Measurements from ENCODE around the gene ARFGAP1.

The ARFGAP1 gene

DNA sequence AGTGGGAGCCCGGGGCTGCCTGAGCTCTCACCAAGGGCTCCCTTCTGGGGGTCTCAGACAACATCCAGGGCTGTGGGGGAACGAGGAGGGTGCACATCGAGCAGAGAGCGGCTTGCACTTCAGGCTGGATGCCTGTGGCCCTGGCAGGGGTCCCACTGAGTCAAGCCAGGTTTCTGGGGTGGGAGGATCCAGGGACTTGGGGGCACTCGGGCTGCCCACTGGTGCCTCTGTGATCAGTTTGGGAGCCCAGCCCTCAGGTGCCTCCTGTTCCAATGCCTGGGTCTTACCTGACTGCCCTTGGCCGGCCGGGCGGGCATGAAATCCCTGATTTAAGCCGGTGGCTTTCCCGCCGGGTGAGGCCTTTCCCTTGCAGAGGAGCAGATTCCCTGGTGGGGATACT lies 20.8 kb downstream of the ARFGAP1 start:
- TF ChIP-seq, protein P1, sequence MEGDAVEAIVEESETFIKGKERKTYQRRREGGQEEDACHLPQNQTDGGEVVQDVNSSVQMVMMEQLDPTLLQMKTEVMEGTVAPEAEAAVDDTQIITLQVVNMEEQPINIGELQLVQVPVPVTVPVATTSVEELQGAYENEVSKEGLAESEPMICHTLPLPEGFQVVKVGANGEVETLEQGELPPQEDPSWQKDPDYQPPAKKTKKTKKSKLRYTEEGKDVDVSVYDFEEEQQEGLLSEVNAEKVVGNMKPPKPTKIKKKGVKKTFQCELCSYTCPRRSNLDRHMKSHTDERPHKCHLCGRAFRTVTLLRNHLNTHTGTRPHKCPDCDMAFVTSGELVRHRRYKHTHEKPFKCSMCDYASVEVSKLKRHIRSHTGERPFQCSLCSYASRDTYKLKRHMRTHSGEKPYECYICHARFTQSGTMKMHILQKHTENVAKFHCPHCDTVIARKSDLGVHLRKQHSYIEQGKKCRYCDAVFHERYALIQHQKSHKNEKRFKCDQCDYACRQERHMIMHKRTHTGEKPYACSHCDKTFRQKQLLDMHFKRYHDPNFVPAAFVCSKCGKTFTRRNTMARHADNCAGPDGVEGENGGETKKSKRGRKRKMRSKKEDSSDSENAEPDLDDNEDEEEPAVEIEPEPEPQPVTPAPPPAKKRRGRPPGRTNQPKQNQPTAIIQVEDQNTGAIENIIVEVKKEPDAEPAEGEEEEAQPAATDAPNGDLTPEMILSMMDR (IDR thresholded peaks at IDR 0.05; ENCODE audit: insufficient read depth, low read length, poor library complexity, severe bottlenecking): no peak
- DNase-seq (ENCODE audit: extremely low read depth, insufficient read length): no peak
- H3K36me3 ChIP-seq (ENCODE audit: control insufficient read depth, insufficient read depth, low read length): peaks cover 5% of the 10 kb centered on the region
- no peaks in the 10 kb centered on the region for H3K27me3 ChIP-seq (replicated peaks; ENCODE audit: control insufficient read depth, insufficient read depth, low read length)
- no peak overlapping the region for H3K4me3 ChIP-seq (replicated peaks; ENCODE audit: low read depth, low read length)

DNA sequence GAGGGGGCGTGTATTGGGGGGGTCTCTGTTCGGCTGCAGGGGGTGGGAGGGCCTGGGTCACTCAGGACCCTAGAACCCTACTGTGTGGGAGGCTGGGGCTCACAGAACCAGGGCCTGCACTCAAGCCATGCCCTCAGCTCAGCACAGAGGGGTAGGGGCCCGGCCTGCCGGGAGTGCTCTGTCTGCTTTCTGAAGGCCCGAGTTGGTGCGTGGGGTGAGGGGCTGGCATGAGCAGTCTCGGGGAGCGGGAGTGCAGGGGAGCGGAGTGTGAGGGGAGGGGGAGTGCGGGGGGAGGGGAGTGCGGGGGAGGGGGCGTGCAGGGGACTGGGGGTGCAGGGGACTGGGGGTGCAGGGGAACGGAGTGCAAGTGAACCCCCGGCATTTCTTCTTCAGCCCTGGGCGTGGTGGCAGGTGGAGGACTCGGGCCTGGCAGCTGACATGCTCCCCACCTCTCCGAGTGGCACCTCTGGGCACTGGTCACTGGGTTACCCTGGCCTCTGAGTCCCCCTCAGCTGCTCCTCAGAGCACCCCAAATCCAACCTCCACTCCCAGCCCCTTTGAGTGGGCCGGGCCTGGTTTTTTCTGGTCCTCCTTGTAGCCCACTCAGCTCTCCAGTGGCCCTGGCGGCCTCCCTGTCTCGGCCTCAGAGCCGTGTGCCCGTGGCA lies 21.4 kb downstream of the ARFGAP1 start:
- DNase-seq (ENCODE audit: extremely low read depth, insufficient read length): no peak
- Histone ChIP-seq H3K36me3 (ENCODE audit: control insufficient read depth, insufficient read depth, low read length) (peaks cover 1% of the 10 kb centered on the region), H3K4me3 (replicated peaks; ENCODE audit: low read depth, low read length) (no peak overlapping the region), H3K27me3 (replicated peaks; ENCODE audit: control insufficient read depth, insufficient read depth, low read length) (no peaks in the 10 kb centered on the region)
- TF ChIP-seq, protein P1 (IDR thresholded peaks at IDR 0.05; ENCODE audit: insufficient read depth, low read length, poor library complexity, severe bottlenecking): no peak

DNA sequence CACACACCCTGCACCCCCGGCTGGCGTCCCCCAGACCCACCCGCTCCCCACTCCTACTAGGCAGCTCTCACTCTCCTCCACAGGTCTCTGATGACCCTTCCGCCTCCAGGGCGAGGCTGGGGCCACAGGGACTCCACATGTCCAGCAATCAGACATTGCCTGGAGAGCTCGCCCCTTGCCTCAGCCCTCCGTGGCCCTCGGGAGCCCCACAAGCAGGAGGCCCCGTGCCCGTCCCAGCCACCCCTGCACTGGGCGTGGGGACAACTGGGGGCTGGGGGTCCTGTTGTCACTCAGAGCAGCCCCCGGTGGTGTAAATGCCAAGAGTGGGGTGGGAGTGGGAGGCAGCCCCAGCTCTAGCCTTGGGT lies 21.9 kb downstream of the ARFGAP1 start:
- no peak for DNase-seq (ENCODE audit: extremely low read depth, insufficient read length)
- Histone ChIP-seq H3K36me3 (ENCODE audit: control insufficient read depth, insufficient read depth, low read length) (no peaks in the 10 kb centered on the region; the same call in 1 of the 2 replicates), H3K4me3 (replicated peaks; ENCODE audit: low read depth, low read length) (no peak overlapping the region), H3K27me3 (replicated peaks; ENCODE audit: control insufficient read depth, insufficient read depth, low read length) (no peaks in the 10 kb centered on the region)
- TF ChIP-seq, protein P1 (IDR thresholded peaks at IDR 0.05; ENCODE audit: insufficient read depth, low read length, poor library complexity, severe bottlenecking): no peak

DNA sequence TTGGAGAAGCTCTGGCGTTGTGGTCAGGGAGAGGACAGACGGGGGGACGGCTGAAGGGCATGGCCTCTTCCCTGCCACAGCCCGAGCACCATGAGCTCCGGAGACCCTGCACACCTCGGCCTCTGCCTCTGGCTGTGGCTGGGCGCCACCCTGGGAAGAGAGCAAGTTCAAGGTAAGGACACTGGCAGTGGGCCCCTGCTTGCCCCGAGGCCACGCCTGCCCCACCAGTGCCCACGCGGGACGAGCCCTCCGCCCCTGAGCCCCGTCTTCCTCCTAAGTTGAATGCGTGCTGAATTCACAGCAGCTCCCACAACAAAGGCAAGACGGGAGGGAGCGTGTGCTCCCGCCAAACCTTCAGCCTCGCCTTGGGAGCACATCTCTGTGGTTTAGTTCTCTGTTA lies 22.4 kb downstream of the ARFGAP1 start:
- Histone ChIP-seq H3K27me3 (replicated peaks; ENCODE audit: control insufficient read depth, insufficient read depth, low read length) (no peaks in the 10 kb centered on the region), H3K4me3 (replicated peaks; ENCODE audit: low read depth, low read length) (no peak overlapping the region), H3K36me3 (ENCODE audit: control insufficient read depth, insufficient read depth, low read length) (no peaks in the 10 kb centered on the region; the same call in 1 of the 2 replicates)
- no peak for DNase-seq (ENCODE audit: extremely low read depth, insufficient read length)
- TF ChIP-seq, protein P1 (IDR thresholded peaks at IDR 0.05; ENCODE audit: insufficient read depth, low read length, poor library complexity, severe bottlenecking): no peak

DNA sequence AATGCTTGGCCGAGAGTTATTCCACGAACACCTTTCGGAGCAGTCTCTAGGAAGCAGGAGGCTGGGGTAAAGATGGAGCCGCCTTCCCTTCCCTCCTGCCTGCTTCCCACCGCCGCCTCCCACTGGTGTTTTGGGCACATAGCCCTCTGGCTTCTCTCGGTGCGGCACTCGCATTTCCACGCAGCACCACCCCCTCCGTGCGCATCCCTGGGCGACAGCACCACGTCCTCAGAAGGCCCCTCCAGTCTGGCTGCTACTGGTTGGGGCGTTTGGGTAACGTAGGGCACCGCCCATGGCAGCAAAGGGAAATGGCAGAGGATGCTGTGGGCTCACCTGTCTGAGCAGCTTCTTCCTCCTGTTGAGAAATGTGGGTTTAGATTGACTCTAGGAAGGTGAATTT lies 22.8 kb downstream of the ARFGAP1 start:
- no peaks in the 10 kb centered on the region for H3K27me3 ChIP-seq (replicated peaks; ENCODE audit: control insufficient read depth, insufficient read depth, low read length)
- no peaks in the 10 kb centered on the region for H3K36me3 ChIP-seq (ENCODE audit: control insufficient read depth, insufficient read depth, low read length)
- no peak overlapping the region for H3K4me3 ChIP-seq (replicated peaks; ENCODE audit: low read depth, low read length)
- no peak for DNase-seq (ENCODE audit: extremely low read depth, insufficient read length)
- TF ChIP-seq, protein P1 (IDR thresholded peaks at IDR 0.05; ENCODE audit: insufficient read depth, low read length, poor library complexity, severe bottlenecking): peak; percentile 2

DNA sequence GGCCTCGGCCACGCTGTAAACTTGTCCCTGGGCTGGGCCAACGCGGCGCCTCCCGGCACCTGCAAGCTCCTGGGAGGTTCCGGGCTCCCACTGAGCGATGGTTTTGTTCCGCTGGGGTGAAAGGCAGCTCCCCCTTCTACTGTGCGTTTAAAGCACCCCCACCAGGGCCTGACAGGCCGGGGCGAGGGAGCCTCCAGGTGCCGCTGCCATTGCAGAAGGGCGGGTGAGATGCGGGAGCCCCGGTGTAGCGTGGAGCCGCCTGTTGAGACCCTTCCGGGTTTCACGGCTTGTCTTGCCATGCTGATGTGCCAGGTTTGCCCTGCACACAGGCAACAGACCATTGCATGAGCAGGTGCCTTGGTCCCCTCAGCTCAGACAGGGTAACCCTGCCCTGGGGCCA lies 23.2 kb downstream of the ARFGAP1 start:
- H3K27me3 ChIP-seq (replicated peaks; ENCODE audit: control insufficient read depth, insufficient read depth, low read length): no peaks in the 10 kb centered on the region

More for the DNA sequence above, 23.2 kb downstream of the ARFGAP1 start:
- no peak for DNase-seq (ENCODE audit: extremely low read depth, insufficient read length)
- Histone ChIP-seq H3K4me3 (replicated peaks; ENCODE audit: low read depth, low read length) (no peak overlapping the region), H3K36me3 (ENCODE audit: control insufficient read depth, insufficient read depth, low read length) (no peaks in the 10 kb centered on the region)
- TF ChIP-seq, protein P1 (IDR thresholded peaks at IDR 0.05; ENCODE audit: insufficient read depth, low read length, poor library complexity, severe bottlenecking): no peak
